OCI-M1 (cell line): Measurements from ENCODE around the gene KRTAP4-6.
"Not testable (repeated sequence)": the region's sequence is repeated elsewhere in the genome, so short reads cannot be mapped to it uniquely, and the experiment has no call there.

Source experiments
- DNase-seq: peaks from one replicate; lab custom pipeline; 2025; lab: John Stamatoyannopoulos, UW

Gene KRTAP4-6

GRCh38 chr17:41107941-41108450 lies 32.3 kb downstream of the KRTAP4-6 start:
- DNase-seq = no peak

- DNase-seq = not testable (repeated sequence)
Measured at GRCh38 chr17:41105347-41105746, 35.0 kb downstream of the KRTAP4-6 start, which contains the start of gene KRTAP4-9. Gene KRTAP4-9 (plus strand): TSS chr17:41105389. CDS start chr17:41105389, 0 bp downstream.

- not testable (repeated sequence) for DNase-seq
Measured at GRCh38 chr17:41104386-41105038, 35.8 kb downstream of the KRTAP4-6 start.

GRCh38 chr17:41103896-41104295 lies 36.4 kb downstream of the KRTAP4-6 start:
- no peak for DNase-seq

GRCh38 chr17:41101586-41102259 lies 38.6 kb downstream of the KRTAP4-6 start, which contains the start of gene KRTAP4-16:
Gene KRTAP4-16 (minus strand): TSS chr17:41102209. CDS start chr17:41102209, 0 bp downstream.
- no peak for DNase-seq

GRCh38 chr17:41099682-41100480 lies 40.5 kb downstream of the KRTAP4-6 start:
- not testable (repeated sequence) for DNase-seq

GRCh38 chr17:41098481-41098880 lies 41.9 kb downstream of the KRTAP4-6 start:
- DNase-seq = no peak

- no peak for DNase-seq
Measured at GRCh38 chr17:41098042-41098441, 42.3 kb downstream of the KRTAP4-6 start, which contains the start of gene KRTAP4-8. Gene KRTAP4-8 (minus strand): TSS chr17:41098142. CDS start chr17:41098084, 58 bp downstream.

- no peak for DNase-seq
Measured at GRCh38 chr17:41096055-41096454, 44.3 kb downstream of the KRTAP4-6 start.
